Activated CD8-positive, alpha-beta memory T cell treated with anti-CD3 and anti-CD28 coated beads for 36 hours (primary cell): ENCODE results near the gene APOBEC3A. TPM values are rescaled to one million over a fixed set of nuclear protein-coding genes. Genes with fewer than 3 reads are reported as not detected.
"Not testable (repeated sequence)": the region's sequence is repeated elsewhere in the genome, so short reads cannot be mapped to it uniquely, and the experiment has no call there.

Source experiments
- CTCF ChIA-PET: fragments of 350-600 bp; sonication (Branson Sonifier 250); formaldehyde crosslinking; loops from one replicate; lab custom pipeline; 2021; ENCODE audit warnings: antibody characterized with exemption; lab: Charles Lee
- POLR2A ChIA-PET: fragments of 350-600 bp; sonication (Branson Sonifier 250); formaldehyde crosslinking; loops from one replicate; lab custom pipeline; 2021; ENCODE audit warnings: antibody characterized with exemption; lab: Charles Lee
- total RNA-seq, 2 experiments: library from RNA; stranded (reverse); gene quantifications; one replicate each; pipeline ENCODE4 v1.2.3, GENCODE V29; 2021

APOBEC3A gene
- total RNA-seq, 2 experiments from 2014 or later, result not detected

- POLR2A ChIA-PET, result interaction anchor here (0.7 kb wide), 1 partner anchor 99 kb away, joined by 8 read pairs; no protein-coding TSS in a partner anchor
These were observed 13.1 kb downstream of the APOBEC3A start for GRCh38 chr22:38970551-38970950.

GRCh38 chr22:38971202-38971601 is 13.8 kb downstream of the APOBEC3A start:
- ChIA-PET POLR2A (no interaction called here), CTCF (interaction anchor here (1.1 to 2.6 kb wide), 3 partner anchors 11 to 101 kb away, joined by 3 to 10 read pairs (median 6); no protein-coding TSS in a partner anchor)

More at GRCh38 chr22:38970551-38970950, 13.1 kb downstream of the APOBEC3A start:
- CTCF ChIA-PET, result interaction anchor here (0.6 to 2.6 kb wide), 5 partner anchors 10 to 100 kb away, joined by 3 to 10 read pairs (median 5); no protein-coding TSS in a partner anchor

- ChIA-PET CTCF (interaction anchor here (0.7 to 3.8 kb wide), 3 partner anchors 18 to 102 kb away, joined by 3 to 17 read pairs (median 3); no protein-coding TSS in a partner anchor), POLR2A (no interaction called here)
These were observed 14.4 kb downstream of the APOBEC3A start for GRCh38 chr22:38971791-38972190.

GRCh38 chr22:38972558-38972957 is 15.1 kb downstream of the APOBEC3A start:
- ChIA-PET POLR2A (no interaction called here), CTCF (interaction anchor here (0.7 to 3.8 kb wide), 5 partner anchors 19 to 103 kb away, joined by 3 to 17 read pairs (median 4); no protein-coding TSS in a partner anchor)

GRCh38 chr22:38973289-38974169 is 16.1 kb downstream of the APOBEC3A start:
- ChIA-PET CTCF (interaction anchor here (1.0 to 3.8 kb wide), 14 partner anchors 10 to 110 kb away, joined by 3 to 17 read pairs (median 4); partner anchors contain the start of gene CBX6), POLR2A (no interaction called here)

- ChIA-PET CTCF (interaction anchor here (1.0 to 3.8 kb wide), 18 partner anchors 9 to 325 kb away, joined by 3 to 17 read pairs (median 4); partner anchors contain the start of gene CBX6), POLR2A (no interaction called here)
These were observed 16.9 kb downstream of the APOBEC3A start for GRCh38 chr22:38974170-38974825.

- ChIA-PET CTCF (interaction anchor here (1.1 to 3.8 kb wide), 5 partner anchors 9 to 324 kb away, joined by 3 to 17 read pairs (median 4); no protein-coding TSS in a partner anchor), POLR2A (no interaction called here)
These were observed 17.4 kb downstream of the APOBEC3A start for GRCh38 chr22:38974826-38975175.

GRCh38 chr22:38977289-38977688 is 19.9 kb downstream of the APOBEC3A start:
- POLR2A ChIA-PET, CTCF ChIA-PET: not testable (repeated sequence)

- CTCF ChIA-PET, result interaction anchor here (0.9 to 1.6 kb wide), 3 partner anchors 28 to 110 kb away, joined by 3 to 6 read pairs (median 3); no protein-coding TSS in a partner anchor
- POLR2A ChIA-PET, result not testable (repeated sequence)
These were observed 23.2 kb downstream of the APOBEC3A start for GRCh38 chr22:38980587-38980986.

- CTCF ChIA-PET, result interaction anchor here (0.9 to 2.3 kb wide), 8 partner anchors 22 to 137 kb away, joined by 3 to 7 read pairs (median 3); partner anchors contain the start of gene CBX6
- POLR2A ChIA-PET, result no interaction called here
These were observed 23.9 kb downstream of the APOBEC3A start for GRCh38 chr22:38981005-38981991.

GRCh38 chr22:38981992-38982927 is 24.9 kb downstream of the APOBEC3A start, which contains the start of gene APOBEC3B:
Gene APOBEC3B, plus strand, starts transcription at chr22:38982347. Its CDS starts 107 bp downstream, at chr22:38982454.
- ChIA-PET POLR2A (no interaction called here), CTCF (interaction anchor here (0.5 to 2.3 kb wide), 10 partner anchors 21 to 189 kb away, joined by 3 to 7 read pairs (median 3); partner anchors contain the start of gene CBX6)

GRCh38 chr22:38984224-38984623 is 26.8 kb downstream of the APOBEC3A start:
- ChIA-PET POLR2A (interaction anchor here (1.2 kb wide), 1 partner anchor 110 kb away, joined by 5 read pairs; no protein-coding TSS in a partner anchor), CTCF (interaction anchor here (1.0 to 1.5 kb wide), 3 partner anchors 20 to 114 kb away, joined by 3 to 8 read pairs (median 4); no protein-coding TSS in a partner anchor)

- CTCF ChIA-PET, result interaction anchor here (0.7 to 1.5 kb wide), 7 partner anchors 11 to 129 kb away, joined by 3 to 8 read pairs (median 4); no protein-coding TSS in a partner anchor
- POLR2A ChIA-PET, result interaction anchor here (0.6 to 1.2 kb wide), 2 partner anchors 44 to 111 kb away, joined by 3 to 5 read pairs; no protein-coding TSS in a partner anchor
These were observed 27.7 kb downstream of the APOBEC3A start for GRCh38 chr22:38984784-38985757.

GRCh38 chr22:38986629-38987028 is 29.2 kb downstream of the APOBEC3A start:
- CTCF ChIA-PET, result interaction anchor here (0.5 to 1.3 kb wide), 2 partner anchors 13 to 1362 kb away, joined by 3 read pairs; no protein-coding TSS in a partner anchor
- POLR2A ChIA-PET, result no interaction called here

GRCh38 chr22:38987171-38987895 is 29.9 kb downstream of the APOBEC3A start:
- POLR2A ChIA-PET, result no interaction called here
- CTCF ChIA-PET, result interaction anchor here (0.5 to 1.3 kb wide), 3 partner anchors 14 to 1361 kb away, joined by 3 read pairs; no protein-coding TSS in a partner anchor
